Gastroesophageal sphincter (tissue), 3 donors: Measurements from ENCODE around the gene GPR153.

ENCODE experiments used
- EP300 ChIP-seq: sonication (generic); formaldehyde crosslinking; IDR thresholded peaks from one replicate; pipeline ENCODE4 v1.6.1; 2017; ENCODE audit warnings: antibody characterized with exemption, mild to moderate bottlenecking
- POLR2A ChIP-seq, 2 donors: fragments of 450-650 bp; IDR thresholded peaks; one replicate each; pipeline ENCODE4 v1.6.1; 2017; ENCODE audit warnings: antibody characterized with exemption in 2 of 2, mild to moderate bottlenecking in 2 of 2, moderate library complexity in 1 of 2
- POLR2AphosphoS5 ChIP-seq: sonication (generic); formaldehyde crosslinking; IDR thresholded peaks from one replicate; pipeline ENCODE4 v1.6.1; 2017; ENCODE audit warnings: antibody characterized with exemption
- TF ChIP-seq, protein P1 (sequence below), 4 experiments: fragments of 200-600 bp in 2 of 4; fragments of 450-650 bp in 2 of 4; sonication (generic) in 1 of 4; IDR thresholded peaks; one replicate each; pipeline ENCODE4 v1.5.1; 2017 to 2019; ENCODE audit warnings: antibody characterized with exemption in 4 of 4, mild to moderate bottlenecking in 2 of 4, moderate library complexity in 2 of 4

DNA sequence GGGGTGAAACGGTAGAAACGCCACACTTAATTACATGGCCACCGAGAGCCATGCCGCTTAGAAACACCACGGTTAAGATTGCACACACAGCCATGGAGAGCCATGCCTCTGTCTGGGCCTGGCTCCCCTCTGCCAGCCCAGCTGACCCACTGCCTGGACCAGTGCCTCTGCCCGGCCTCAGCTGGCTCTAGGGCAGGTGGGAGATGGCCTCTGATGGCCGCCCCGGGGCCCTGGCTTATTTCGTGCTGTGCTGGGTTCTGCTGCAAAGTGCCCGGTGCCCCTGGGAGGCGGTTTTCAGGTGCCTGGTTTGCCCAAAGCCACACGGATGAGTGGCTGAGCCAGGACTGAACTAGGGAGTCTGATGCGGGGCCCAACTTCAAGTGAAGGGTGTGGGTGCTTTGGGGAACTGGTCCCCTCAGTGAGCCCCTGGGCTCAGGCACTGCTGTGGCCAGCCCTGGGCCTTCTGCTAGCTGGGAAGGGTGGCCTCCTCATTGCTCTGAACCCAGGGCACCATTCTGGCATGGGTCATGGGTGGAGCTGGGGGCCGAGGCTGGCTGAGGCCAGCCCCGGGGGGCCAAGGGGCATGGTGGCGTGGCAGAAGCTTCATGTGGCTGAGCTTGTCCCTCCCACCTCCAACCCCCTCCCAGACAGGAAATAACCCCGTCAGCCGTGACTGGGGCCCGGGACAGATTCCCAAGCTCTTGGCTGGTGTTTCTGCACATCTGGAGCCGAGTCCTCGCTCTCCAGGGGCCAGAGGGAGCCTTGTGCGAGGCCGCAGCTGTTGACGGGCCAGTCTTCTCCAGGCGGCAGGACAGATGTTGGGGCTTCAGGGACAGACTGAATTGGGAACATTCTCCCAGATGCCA, 1.9 kb upstream of the GPR153 start:
- TF ChIP-seq, protein P1, sequence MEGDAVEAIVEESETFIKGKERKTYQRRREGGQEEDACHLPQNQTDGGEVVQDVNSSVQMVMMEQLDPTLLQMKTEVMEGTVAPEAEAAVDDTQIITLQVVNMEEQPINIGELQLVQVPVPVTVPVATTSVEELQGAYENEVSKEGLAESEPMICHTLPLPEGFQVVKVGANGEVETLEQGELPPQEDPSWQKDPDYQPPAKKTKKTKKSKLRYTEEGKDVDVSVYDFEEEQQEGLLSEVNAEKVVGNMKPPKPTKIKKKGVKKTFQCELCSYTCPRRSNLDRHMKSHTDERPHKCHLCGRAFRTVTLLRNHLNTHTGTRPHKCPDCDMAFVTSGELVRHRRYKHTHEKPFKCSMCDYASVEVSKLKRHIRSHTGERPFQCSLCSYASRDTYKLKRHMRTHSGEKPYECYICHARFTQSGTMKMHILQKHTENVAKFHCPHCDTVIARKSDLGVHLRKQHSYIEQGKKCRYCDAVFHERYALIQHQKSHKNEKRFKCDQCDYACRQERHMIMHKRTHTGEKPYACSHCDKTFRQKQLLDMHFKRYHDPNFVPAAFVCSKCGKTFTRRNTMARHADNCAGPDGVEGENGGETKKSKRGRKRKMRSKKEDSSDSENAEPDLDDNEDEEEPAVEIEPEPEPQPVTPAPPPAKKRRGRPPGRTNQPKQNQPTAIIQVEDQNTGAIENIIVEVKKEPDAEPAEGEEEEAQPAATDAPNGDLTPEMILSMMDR (IDR thresholded peaks at IDR 0.05), result no peak
- TF ChIP-seq POLR2A (IDR thresholded peaks at IDR 0.05) (no peak), POLR2AphosphoS5 (no peak), EP300 (no peak)
